Measurements from ENCODE around the gene RFTN1. TPM values are rescaled to one million over a fixed set of nuclear protein-coding genes. Genes with fewer than 3 reads are reported as not detected.
A peak's percentile ranks its signal among the peaks of the same experiment; 100 is the strongest.

The RFTN1 gene
- total RNA-seq, 6 experiments from 2014 or later = 15.1 to 36.0 (median 19.8) TPM

GRCh38 chr3:16401273-16401672 is 112.2 kb downstream of the RFTN1 start:
- DNase-seq (no peak), ATAC-seq (no peak)
- H3K36me3 ChIP-seq = no peaks in the 10 kb centered on the region
- TF ChIP-seq POLR2A (IDR thresholded peaks at IDR 0.05) = no peak
- TF ChIP-seq CTCF (IDR thresholded peaks at IDR 0.05) = no peak
- H3K9me3 ChIP-seq = no peaks in the 10 kb centered on the region
- no peaks in the 10 kb centered on the region for H3K4me1 ChIP-seq
- no peak overlapping the region for H3K27ac ChIP-seq
- H3K27me3 ChIP-seq = no peaks in the 10 kb centered on the region
- 69% methylated on average over 5 of the region's 5 CpGs for WGBS (ENCODE audit: insufficient coverage, low coverage, low lambda C conversion rate, missing lambda C conversion rate)
- no peak overlapping the region for H3K4me3 ChIP-seq
- intact Hi-C loops (cut with DNase I) = no loop called here

- no peaks in the 10 kb centered on the region for H3K9me3 ChIP-seq
- ATAC-seq (peak in 2 of 4 donors; percentile 9 to 34), DNase-seq (no peak)
- TF ChIP-seq POLR2A (IDR thresholded peaks at IDR 0.05) (no peak), CTCF (IDR thresholded peaks at IDR 0.05) (no peak)
- intact Hi-C loops (cut with DNase I) = no loop called here
- no peak overlapping the region for H3K4me3 ChIP-seq
- H3K27ac ChIP-seq = no peak overlapping the region
- no peaks in the 10 kb centered on the region for H3K27me3 ChIP-seq
- no peaks in the 10 kb centered on the region for H3K36me3 ChIP-seq
- 91% methylated on average over 9 of the region's 11 CpGs for WGBS (ENCODE audit: insufficient coverage, low coverage, low lambda C conversion rate, missing lambda C conversion rate)
- H3K4me1 ChIP-seq = no peaks in the 10 kb centered on the region
Measured at GRCh38 chr3:16400106-16400931, 113.2 kb downstream of the RFTN1 start.

GRCh38 chr3:16399473-16399872 is 114.0 kb downstream of the RFTN1 start:
- 76% methylated on average over 5 of the region's 6 CpGs for WGBS (ENCODE audit: insufficient coverage, low coverage, low lambda C conversion rate, missing lambda C conversion rate)
- ATAC-seq (peak; percentile 32 to 56 (median 43)), DNase-seq (no peak)
- Histone ChIP-seq H3K9me3 (no peaks in the 10 kb centered on the region), H3K27ac (no peak overlapping the region), H3K36me3 (no peaks in the 10 kb centered on the region), H3K27me3 (no peaks in the 10 kb centered on the region), H3K4me3 (no peak overlapping the region), H3K4me1 (no peaks in the 10 kb centered on the region)
- no peak for TF ChIP-seq POLR2A (IDR thresholded peaks at IDR 0.05)
- TF ChIP-seq CTCF (IDR thresholded peaks at IDR 0.05) = no peak
- intact Hi-C loops (cut with DNase I) = no loop called here

- intact Hi-C loops (cut with DNase I) = no loop called here
- Histone ChIP-seq H3K9me3 (no peaks in the 10 kb centered on the region), H3K27me3 (no peaks in the 10 kb centered on the region), H3K27ac (no peak overlapping the region), H3K4me1 (no peaks in the 10 kb centered on the region), H3K36me3 (no peaks in the 10 kb centered on the region), H3K4me3 (no peak overlapping the region)
- no peak for DNase-seq
- WGBS (ENCODE audit: insufficient coverage, low coverage, low lambda C conversion rate, missing lambda C conversion rate) = 53% methylated on average over 2 of the region's 2 CpGs
- TF ChIP-seq CTCF (IDR thresholded peaks at IDR 0.05) (no peak), POLR2A (IDR thresholded peaks at IDR 0.05) (no peak)
- peak in 1 of 4 donors; percentile 28 for ATAC-seq
Measured at GRCh38 chr3:16398648-16399047, 114.9 kb downstream of the RFTN1 start.
